ENCODE data around the gene HK1. TPM values are rescaled to one million over a fixed set of nuclear protein-coding genes. Genes with fewer than 3 reads are reported as not detected.
"Not testable (repeated sequence)": the region's sequence is repeated elsewhere in the genome, so short reads cannot be mapped to it uniquely, and the experiment has no call there.

HK1 gene
- total RNA-seq, 1 donor from 2014 or later: 95.0 TPM

- FAIRE-seq (no peak), DNase-seq (ENCODE audit: low read depth) (no peak)
- H4K20me1 ChIP-seq (ENCODE audit: insufficient read depth, low read length): peaks cover 72% of the 10 kb centered on the region
- Mint-ChIP-seq H3K27me3 (ENCODE audit: low read depth, unreplicated experiment) (no peaks in the 10 kb centered on the region), H3K9me3 (ENCODE audit: unreplicated experiment) (no peaks in the 10 kb centered on the region), H3K4me1 (ENCODE audit: low read depth, unreplicated experiment) (peaks cover 22% of the 10 kb centered on the region), H3K27ac (ENCODE audit: unreplicated experiment) (no peak overlapping the region), H3K36me3 (ENCODE audit: low read depth, unreplicated experiment) (peaks cover 1% of the 10 kb centered on the region), H3K4me3 (ENCODE audit: unreplicated experiment) (no peak overlapping the region)
- H3K79me2 ChIP-seq (ENCODE audit: insufficient read depth, low read length): peaks cover 96% of the 10 kb centered on the region
- no peak overlapping the region for H3K4me2 ChIP-seq (ENCODE audit: low read length)
- no peaks in the 10 kb centered on the region for H3K36me3 ChIP-seq (ENCODE audit: insufficient read depth, low read length)
- H3K4me1 ChIP-seq (ENCODE audit: insufficient read depth, low read length): peaks cover 53% of the 10 kb centered on the region
- no peak overlapping the region for H3K27ac ChIP-seq (ENCODE audit: low read depth, low read length)
- H2AFZ ChIP-seq (ENCODE audit: low read depth, low read length): no peak overlapping the region
- no peak overlapping the region for H3K4me3 ChIP-seq (ENCODE audit: insufficient read depth, low read depth, low read length)
- no peaks in the 10 kb centered on the region for H3K27me3 ChIP-seq (ENCODE audit: insufficient read depth, low read length)
- no peak overlapping the region for H3K9ac ChIP-seq (ENCODE audit: low read length)
- H3K9me3 ChIP-seq (ENCODE audit: insufficient read depth, low read depth, low read length): no peaks in the 10 kb centered on the region
- TF ChIP-seq, protein P1, sequence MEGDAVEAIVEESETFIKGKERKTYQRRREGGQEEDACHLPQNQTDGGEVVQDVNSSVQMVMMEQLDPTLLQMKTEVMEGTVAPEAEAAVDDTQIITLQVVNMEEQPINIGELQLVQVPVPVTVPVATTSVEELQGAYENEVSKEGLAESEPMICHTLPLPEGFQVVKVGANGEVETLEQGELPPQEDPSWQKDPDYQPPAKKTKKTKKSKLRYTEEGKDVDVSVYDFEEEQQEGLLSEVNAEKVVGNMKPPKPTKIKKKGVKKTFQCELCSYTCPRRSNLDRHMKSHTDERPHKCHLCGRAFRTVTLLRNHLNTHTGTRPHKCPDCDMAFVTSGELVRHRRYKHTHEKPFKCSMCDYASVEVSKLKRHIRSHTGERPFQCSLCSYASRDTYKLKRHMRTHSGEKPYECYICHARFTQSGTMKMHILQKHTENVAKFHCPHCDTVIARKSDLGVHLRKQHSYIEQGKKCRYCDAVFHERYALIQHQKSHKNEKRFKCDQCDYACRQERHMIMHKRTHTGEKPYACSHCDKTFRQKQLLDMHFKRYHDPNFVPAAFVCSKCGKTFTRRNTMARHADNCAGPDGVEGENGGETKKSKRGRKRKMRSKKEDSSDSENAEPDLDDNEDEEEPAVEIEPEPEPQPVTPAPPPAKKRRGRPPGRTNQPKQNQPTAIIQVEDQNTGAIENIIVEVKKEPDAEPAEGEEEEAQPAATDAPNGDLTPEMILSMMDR (IDR thresholded peaks at IDR 0.05; ENCODE audit: insufficient read depth, low read depth, low read length): no peak
- no peak for TF ChIP-seq EZH2 (IDR thresholded peaks at IDR 0.05; ENCODE audit: insufficient read depth, low read length)
Measured at GRCh38 chr10:69323622-69324021, 45.3 kb downstream of the HK1 start.

DNA sequence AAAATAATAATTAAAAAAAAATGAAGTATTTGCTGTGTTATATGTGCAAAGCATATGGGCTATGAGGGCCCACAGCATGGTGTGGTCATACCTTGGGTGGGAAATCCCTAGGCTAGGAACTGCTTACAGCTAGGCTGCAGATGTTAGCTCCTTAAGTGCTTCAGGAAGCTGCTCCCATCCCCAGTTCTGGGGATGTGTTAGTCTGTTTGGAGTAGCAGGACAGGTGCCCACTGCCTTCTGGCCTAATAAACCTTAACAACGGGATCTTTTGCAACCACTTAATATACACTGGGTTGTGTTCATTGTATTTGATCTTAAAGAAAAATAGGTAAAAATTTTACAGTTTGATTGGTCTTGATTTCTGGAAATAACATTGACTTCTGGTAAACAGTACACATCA is 46.3 kb downstream of the HK1 start:
- H3K9ac ChIP-seq (ENCODE audit: low read length): no peak overlapping the region
- no peak overlapping the region for H3K27ac ChIP-seq (ENCODE audit: low read depth, low read length)
- Mint-ChIP-seq H3K9me3 (ENCODE audit: unreplicated experiment) (no peaks in the 10 kb centered on the region), H3K27me3 (ENCODE audit: low read depth, unreplicated experiment) (no peaks in the 10 kb centered on the region), H3K4me1 (ENCODE audit: low read depth, unreplicated experiment) (peaks cover 22% of the 10 kb centered on the region), H3K27ac (ENCODE audit: unreplicated experiment) (no peak overlapping the region), H3K4me3 (ENCODE audit: unreplicated experiment) (no peak overlapping the region), H3K36me3 (ENCODE audit: low read depth, unreplicated experiment) (peaks cover 1% of the 10 kb centered on the region)
- no peak overlapping the region for H3K4me2 ChIP-seq (ENCODE audit: low read length)
- FAIRE-seq (no peak), DNase-seq (ENCODE audit: low read depth) (no peak)
- H3K36me3 ChIP-seq (ENCODE audit: insufficient read depth, low read length): no peaks in the 10 kb centered on the region
- H4K20me1 ChIP-seq (ENCODE audit: insufficient read depth, low read length): peaks cover 74% of the 10 kb centered on the region
- peaks cover 96% of the 10 kb centered on the region for H3K79me2 ChIP-seq (ENCODE audit: insufficient read depth, low read length)
- no peak overlapping the region for H2AFZ ChIP-seq (ENCODE audit: low read depth, low read length)
- H3K27me3 ChIP-seq (ENCODE audit: insufficient read depth, low read length): no peaks in the 10 kb centered on the region
- TF ChIP-seq EZH2 (IDR thresholded peaks at IDR 0.05; ENCODE audit: insufficient read depth, low read length): no peak
- no peaks in the 10 kb centered on the region for H3K9me3 ChIP-seq (ENCODE audit: insufficient read depth, low read depth, low read length)
- H3K4me3 ChIP-seq (ENCODE audit: insufficient read depth, low read depth, low read length): no peak overlapping the region
- H3K4me1 ChIP-seq (ENCODE audit: insufficient read depth, low read length): peaks cover 51% of the 10 kb centered on the region

GRCh38 chr10:69325637-69326523 is 47.6 kb downstream of the HK1 start:
- H3K9me3 ChIP-seq (ENCODE audit: insufficient read depth, low read depth, low read length); H3K9me3 Mint-ChIP-seq (ENCODE audit: unreplicated experiment); H3K4me3 ChIP-seq (ENCODE audit: insufficient read depth, low read depth, low read length); H3K36me3 ChIP-seq (ENCODE audit: insufficient read depth, low read length); FAIRE-seq; H3K27me3 ChIP-seq (ENCODE audit: insufficient read depth, low read length); H3K27me3 Mint-ChIP-seq (ENCODE audit: low read depth, unreplicated experiment); DNase-seq (ENCODE audit: low read depth); H3K36me3 Mint-ChIP-seq (ENCODE audit: low read depth, unreplicated experiment); H2AFZ ChIP-seq (ENCODE audit: low read depth, low read length): not testable (repeated sequence)
- Histone ChIP-seq H3K79me2 (ENCODE audit: insufficient read depth, low read length) (peaks cover 96% of the 10 kb centered on the region), H3K4me1 (ENCODE audit: insufficient read depth, low read length) (peaks cover 40% of the 10 kb centered on the region), H4K20me1 (ENCODE audit: insufficient read depth, low read length) (peaks cover 73% of the 10 kb centered on the region), H3K27ac (ENCODE audit: low read depth, low read length) (peak overlapping the region; percentile 50), H3K9ac (ENCODE audit: low read length) (peak overlapping the region; percentile 43), H3K4me2 (ENCODE audit: low read length) (peak overlapping the region; percentile 69)
- H3K27ac Mint-ChIP-seq (ENCODE audit: unreplicated experiment): peak overlapping the region; percentile 58
- peak overlapping the region; percentile 67 for H3K4me3 Mint-ChIP-seq (ENCODE audit: unreplicated experiment)
- H3K4me1 Mint-ChIP-seq (ENCODE audit: low read depth, unreplicated experiment): peaks cover 20% of the 10 kb centered on the region

Measured in astrocyte (in vitro differentiated cells and primary cell).